Measurements from ENCODE around the gene TP53I13.
"Not testable (repeated sequence)": the region's sequence is repeated elsewhere in the genome, so short reads cannot be mapped to it uniquely, and the experiment has no call there.

Gene TP53I13

GRCh38 chr17:29568331-29569244 is at the start of gene TP53I13:
Gene TP53I13, plus strand, starts transcription at chr17:29568701. Its CDS starts 58 bp downstream, at chr17:29568759.
- DNase-seq = no peak

- DNase-seq = no peak
Observed at GRCh38 chr17:29524692-29525091, 43.8 kb upstream of the TP53I13 start.

DNA sequence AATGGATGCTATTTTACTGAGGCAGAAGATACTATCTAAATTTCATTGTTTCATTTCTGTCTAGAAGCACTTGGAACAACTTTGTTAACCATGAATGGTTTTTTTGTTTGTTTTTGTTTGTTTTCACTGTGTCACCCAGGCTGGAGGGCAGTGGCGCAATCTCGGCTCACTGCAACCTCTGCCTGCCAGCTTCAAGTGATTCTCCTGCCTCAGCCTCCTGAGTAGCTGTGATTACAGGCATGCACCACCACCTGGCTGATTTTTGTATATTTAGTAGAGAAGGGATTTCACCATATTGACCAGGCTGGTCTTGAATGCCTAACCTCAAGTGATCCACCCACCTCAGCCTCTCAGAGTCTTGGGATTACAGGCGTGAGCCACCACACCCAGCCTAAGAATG is 42.2 kb upstream of the TP53I13 start:
- DNase-seq = no peak

GRCh38 chr17:29533976-29534375 is 34.5 kb upstream of the TP53I13 start:
- DNase-seq = no peak

- DNase-seq = no peak
Observed at GRCh38 chr17:29544066-29544465, 24.4 kb upstream of the TP53I13 start.

GRCh38 chr17:29546085-29546484 is 22.4 kb upstream of the TP53I13 start:
- no peak for DNase-seq

DNA sequence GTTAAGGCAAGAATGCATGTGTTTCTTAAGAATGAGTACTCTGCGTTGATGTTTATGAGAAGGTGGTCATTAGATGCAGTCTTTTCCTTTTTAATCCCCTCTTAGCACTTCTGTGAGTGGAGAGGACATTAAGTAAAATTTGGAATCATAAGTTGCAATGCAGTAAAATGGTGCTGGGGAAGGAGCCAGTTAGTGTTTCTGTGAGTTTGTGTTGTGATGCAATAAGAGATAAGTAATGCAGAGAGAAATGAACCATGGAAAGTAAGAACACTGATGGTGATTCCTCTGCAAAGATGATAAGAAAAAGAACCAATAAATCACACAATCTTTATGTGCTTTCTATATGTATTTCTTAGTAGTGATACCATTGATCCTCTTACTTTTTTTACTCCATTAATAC is 21.7 kb upstream of the TP53I13 start:
- no peak for DNase-seq

DNA sequence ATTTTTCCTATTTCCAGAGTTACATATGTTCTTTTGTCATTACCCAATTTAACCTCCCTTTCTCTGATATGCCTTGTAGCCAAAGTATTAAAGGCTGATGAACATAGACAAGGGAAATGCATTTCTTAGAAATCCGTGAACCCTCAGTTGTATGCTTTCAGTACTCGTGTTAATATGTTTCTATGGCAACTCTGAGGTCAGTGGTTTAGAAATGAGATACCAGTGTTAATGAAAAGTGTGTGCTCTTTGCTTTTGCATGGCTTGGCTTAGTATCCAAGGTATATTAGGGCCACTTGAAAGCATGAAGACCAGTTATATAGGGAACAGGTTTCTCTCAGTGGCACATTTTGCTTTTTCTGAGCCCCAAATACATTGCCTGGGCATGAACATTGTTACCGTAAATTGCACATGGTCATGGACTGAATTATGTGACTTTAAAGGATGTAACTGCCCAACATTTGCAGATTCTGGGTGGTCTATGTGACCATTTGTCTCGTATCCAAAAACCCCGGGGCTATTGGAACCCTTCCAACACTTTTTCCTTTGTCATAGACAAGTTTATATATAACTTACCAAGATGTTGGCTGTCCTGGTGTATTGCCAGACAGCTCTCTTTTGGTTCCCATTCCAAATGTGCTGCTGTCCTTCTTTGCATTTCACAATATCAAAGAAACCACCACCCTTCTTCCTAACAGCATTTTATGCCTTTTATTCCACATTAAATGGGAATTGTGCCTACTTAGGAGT is 19.2 kb upstream of the TP53I13 start:
- DNase-seq = no peak

- no peak for DNase-seq
Observed at GRCh38 chr17:29555840-29556239, 12.7 kb upstream of the TP53I13 start.

- no peak for DNase-seq
Observed at GRCh38 chr17:29557085-29557738, 11.3 kb upstream of the TP53I13 start.

DNA sequence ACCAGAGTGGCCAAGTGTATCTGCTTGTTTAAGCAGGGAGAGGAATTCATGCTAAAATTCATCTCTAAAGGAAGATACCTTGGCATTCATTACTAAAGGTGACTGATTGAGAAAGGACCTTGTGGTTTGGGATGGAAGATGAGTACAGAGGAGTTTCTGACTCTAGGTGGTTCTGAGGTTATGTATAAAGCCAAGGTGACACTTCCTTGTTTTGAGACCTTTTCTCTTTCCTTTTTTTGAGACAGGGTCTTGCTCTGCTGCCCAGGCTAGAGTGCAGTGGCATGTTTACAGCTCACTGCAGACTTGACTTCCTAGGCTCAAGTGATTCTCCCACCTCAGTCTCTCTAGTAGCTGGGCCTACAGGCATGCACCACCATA is 10.8 kb upstream of the TP53I13 start:
- DNase-seq = no peak

- DNase-seq = not testable (repeated sequence)
Observed at GRCh38 chr17:29558139-29558538, 10.4 kb upstream of the TP53I13 start.

DNA sequence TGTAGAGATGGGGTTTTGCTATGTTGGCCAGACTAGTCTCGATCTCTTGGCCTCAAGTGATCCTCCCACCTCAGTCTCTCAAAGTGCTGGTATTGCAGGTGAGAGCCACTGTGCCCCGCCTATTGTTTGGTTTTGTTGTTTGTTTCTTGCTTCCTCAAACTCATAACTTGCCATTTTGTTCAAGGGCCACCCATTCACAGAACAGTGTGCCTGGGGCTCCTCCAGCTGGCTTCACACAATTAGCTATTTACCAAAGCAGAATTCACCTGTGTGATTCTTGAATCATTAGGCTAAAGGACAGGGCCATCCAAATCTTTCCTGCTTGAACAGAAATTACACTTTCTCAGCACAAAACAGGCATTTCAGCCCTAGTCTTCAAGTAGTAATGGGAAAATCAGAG is 8.9 kb upstream of the TP53I13 start:
- DNase-seq = no peak

DNA sequence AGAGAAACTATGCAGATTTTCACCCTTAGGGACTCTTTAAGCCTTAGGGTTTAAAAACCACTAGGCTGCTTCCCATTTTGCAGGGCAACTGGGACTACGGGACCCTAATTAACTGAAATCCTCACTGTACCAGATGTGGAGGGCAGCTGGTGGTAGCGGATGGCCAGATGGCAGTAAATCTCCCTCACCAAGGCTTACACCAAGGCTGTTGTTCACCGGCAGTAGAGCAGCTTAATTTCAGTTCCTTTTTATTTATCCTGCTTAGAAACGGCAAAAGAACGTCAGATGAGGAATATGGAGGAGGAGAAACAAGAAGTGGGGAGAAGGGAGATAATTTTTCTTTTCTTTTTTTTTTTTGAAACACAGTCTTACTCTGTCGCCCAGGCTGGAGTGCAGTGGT is 8.2 kb upstream of the TP53I13 start:
- DNase-seq = no peak

DNA sequence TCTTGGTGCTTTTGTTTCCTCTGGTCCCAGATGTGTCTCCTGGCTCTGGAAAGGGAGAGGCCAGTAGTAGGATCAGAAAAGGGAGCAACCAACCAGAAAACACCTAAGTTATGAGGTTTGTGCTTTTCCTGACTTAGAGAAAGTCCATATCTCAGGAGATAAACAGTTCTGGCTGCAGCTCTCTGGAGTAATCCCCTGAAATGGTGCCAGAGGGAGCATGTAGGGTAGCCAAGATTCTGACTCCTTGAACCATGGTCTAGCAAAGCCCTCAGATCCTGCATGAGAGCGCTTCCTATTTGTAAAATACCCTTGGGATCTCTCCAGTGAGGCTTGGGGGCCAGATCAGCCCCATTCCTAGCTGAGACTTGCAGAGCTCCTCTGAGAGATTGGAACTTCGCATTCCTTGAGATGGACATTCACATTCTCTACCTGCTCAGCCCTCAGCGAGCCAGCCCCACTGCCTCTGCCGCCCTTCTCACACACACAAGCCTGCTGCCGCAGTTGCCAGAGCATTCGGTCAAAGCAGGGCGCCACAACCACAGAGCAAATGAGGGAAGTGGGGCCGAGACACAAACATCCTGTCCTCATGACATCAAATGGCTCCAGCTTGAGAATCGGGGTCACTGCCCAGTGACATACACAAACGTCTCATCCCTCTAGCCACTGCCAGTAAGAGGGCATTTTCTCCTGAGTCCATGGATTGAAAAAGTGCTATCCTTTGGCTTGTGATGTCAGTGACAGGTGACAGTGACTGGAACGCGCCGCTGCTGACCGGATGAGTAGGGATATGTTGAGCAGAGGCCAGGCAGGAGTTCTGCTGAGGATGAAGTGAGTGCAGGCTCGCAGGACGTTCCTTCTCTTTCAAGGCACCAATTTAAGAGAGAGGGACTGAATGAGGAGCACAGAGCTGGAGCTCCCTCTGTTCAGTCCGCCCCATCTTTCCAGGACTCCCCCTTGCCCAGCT is 6.7 kb upstream of the TP53I13 start:
- no peak for DNase-seq

DNA sequence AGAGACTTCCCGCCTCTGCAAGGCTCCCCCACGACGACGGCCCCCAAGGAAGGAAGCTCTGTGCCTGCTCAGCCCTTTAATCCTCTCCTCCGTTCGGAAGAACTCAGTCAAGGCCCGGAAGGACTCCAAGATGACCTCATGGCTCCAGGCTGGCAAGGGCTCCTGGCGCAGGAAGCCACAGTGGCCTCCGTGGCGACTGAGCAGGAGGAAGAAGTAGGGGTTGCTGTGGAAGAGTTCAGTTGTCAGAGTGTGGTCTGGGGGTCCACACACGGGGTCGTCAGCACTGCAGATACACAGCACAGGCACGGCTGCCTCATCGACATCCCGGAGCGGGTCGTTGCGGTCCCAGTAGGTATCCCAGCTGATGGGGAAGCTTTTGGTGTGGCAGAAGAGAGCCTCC is 5.9 kb upstream of the TP53I13 start:
- no peak for DNase-seq

DNA sequence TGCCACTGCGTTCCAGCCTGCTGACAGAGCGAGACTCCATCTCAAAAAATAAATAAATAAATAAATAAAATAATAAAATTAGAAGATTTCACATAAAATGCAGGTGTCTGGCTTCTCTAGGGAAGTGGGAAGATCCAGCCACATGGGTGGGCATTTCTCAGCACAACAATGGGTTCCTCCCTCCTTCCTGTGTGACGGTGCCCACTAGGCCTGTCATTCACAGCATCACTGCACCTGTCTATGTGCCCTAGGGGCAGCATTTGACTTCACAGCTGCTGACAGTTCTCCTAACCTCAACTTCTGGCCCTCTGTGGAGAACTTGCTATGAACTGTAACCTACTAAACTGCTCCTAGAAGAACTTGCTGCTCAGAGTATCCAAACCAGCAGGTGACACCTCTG is 4.7 kb upstream of the TP53I13 start:
- no peak for DNase-seq

GRCh38 chr17:29565643-29566472 is 2.6 kb upstream of the TP53I13 start:
- DNase-seq = peak; percentile 82

DNA sequence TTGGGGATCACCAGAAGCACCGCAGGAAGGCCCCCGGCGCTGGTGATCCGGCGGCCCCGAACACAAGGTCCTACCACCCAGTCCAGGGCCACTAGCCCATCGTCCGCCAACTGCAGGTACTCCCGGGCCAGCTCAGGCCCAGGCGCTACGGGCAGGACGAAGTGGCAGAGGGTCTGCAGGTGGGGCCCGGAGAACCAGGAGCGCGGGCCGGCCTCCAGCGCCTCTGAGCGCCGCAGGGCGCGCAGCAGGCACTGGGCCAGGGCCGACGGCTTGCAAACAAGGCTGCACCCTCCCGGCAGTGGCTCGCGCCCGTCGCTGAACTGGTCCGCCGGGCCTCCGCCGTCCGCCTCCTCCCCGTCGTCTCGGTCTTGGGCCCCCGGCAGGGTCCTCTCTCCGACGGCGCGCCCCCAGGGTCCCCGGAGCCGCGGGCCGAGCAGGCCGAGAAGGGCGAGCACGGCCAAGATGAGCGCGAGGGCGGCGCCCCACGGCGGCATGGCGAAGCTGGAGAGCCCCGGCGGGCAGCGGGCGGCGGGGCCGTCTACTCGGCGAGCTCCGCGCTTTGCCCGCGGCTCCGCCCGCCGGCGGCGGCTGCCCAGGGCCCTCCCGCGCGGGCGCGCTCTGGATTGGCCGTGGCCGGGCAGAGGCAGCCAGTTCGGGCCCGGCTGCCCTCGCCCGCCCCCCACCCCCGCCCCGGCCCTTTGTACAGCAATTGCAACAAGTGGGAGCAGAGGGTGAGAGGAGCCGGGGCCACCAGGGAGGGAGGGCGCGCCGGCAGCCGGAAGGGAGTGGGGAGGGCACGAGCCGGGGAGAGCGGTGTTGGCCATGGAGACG is 1.8 kb upstream of the TP53I13 start, which contains the start of gene ABHD15:
TSS of gene ABHD15 (minus strand) at position 565 of the 831 bp plus-strand sequence. CDS start at position 494, 71 bp downstream.
- no peak for DNase-seq

DNA sequence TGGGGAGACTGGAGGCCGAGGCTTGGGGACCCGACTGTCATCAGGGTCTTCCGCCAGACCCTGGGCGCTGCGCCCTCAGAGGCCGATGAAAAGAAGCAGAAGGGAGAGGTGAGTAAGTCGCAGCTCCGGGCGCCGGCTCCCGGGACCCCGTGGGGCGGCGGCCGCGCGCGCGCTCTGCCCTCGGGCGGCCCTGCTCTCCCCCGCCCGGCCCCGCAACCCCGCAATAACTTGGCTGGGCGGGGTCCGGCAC is 1.3 kb upstream of the TP53I13 start:
- no peak for DNase-seq
